Karpas-422 (cell line): ENCODE results near the gene SGMS1. TPM values are rescaled to one million over a fixed set of nuclear protein-coding genes. Genes with fewer than 3 reads are reported as not detected.

ENCODE experiments used
- DNase-seq: peaks from one replicate; pipeline ENCODE4 v3.0.0-alpha.2; 2015
- H2AFZ ChIP-seq: fragments of 200-600 bp; sonication (generic); 2 replicates; pipeline ENCODE4 v1.6.1; 2014; ENCODE audit warnings: antibody characterized with exemption, low read length, mixed read lengths
- H3K27ac ChIP-seq: fragments of 200-600 bp; sonication (generic); 2 replicates; pipeline ENCODE4 v1.5.1; 2014; ENCODE audit warnings: mild to moderate bottlenecking, low read length, moderate library complexity
- H3K27me3 ChIP-seq: fragments of 200-600 bp; sonication (generic); 2 replicates; pipeline ENCODE4 v1.6.1; 2014; ENCODE audit warnings: low read length, mixed read lengths
- H3K36me3 ChIP-seq: fragments of 200-600 bp; sonication (generic); 2 replicates; pipeline ENCODE4 v1.6.1; 2014; ENCODE audit warnings: low read length, mixed read lengths; ENCODE audit not compliant: insufficient read depth
- H3K4me1 ChIP-seq: fragments of 200-600 bp; sonication (generic); 2 replicates; pipeline ENCODE4 v1.6.1; 2014; ENCODE audit warnings: mild to moderate bottlenecking, low read length, mixed read lengths
- H3K4me2 ChIP-seq: fragments of 200-600 bp; sonication (generic); 2 replicates; pipeline ENCODE4 v1.6.1; 2014; ENCODE audit warnings: low read length, low read depth, mild to moderate bottlenecking; ENCODE audit not compliant: poor library complexity, severe bottlenecking
- H3K4me3 ChIP-seq: fragments of 200-600 bp; sonication (generic); 2 replicates; pipeline ENCODE4 v1.5.1; 2014; ENCODE audit warnings: mild to moderate bottlenecking, antibody characterized with exemption, low read length, mixed read lengths
- H3K79me2 ChIP-seq: fragments of 200-600 bp; sonication (generic); 2 replicates; pipeline ENCODE4 v1.6.1; 2014; ENCODE audit warnings: mild to moderate bottlenecking, low read length, mixed read lengths
- H3K9ac ChIP-seq: fragments of 200-600 bp; sonication (generic); 2 replicates; pipeline ENCODE4 v1.6.0; 2014; ENCODE audit warnings: low read length
- H3K9me2 ChIP-seq: fragments of 200-600 bp; sonication (generic), shearing (Covaris generic); replicated peaks from 2 replicates; pipeline ENCODE4 v1.6.0; 2014; ENCODE audit warnings: mild to moderate bottlenecking, low read length, moderate library complexity; ENCODE audit not compliant: insufficient read depth
- H3K9me3 ChIP-seq: fragments of 300-700, 200-600 bp; sonication (generic); 2 replicates; pipeline ENCODE4 v1.6.1; 2014; ENCODE audit warnings: low read length, mixed read lengths
- H4K20me1 ChIP-seq: fragments of 200-600 bp; sonication (generic); 2 replicates; pipeline ENCODE4 v1.6.1; 2014; ENCODE audit warnings: mild to moderate bottlenecking, antibody characterized with exemption, low read length, low read depth; ENCODE audit not compliant: insufficient read depth
- total RNA-seq: library from RNA; depleted of rRNA; stranded (reverse); fragments of >200 nt; shearing (Covaris generic); gene quantifications from 2 replicates; pipeline ENCODE4 v1.2.3, GENCODE V29; 2014; ENCODE audit warnings: low replicate concordance

The SGMS1 gene
- total RNA-seq, 1 experiment from 2014 or later: 2.9 TPM

DNA sequence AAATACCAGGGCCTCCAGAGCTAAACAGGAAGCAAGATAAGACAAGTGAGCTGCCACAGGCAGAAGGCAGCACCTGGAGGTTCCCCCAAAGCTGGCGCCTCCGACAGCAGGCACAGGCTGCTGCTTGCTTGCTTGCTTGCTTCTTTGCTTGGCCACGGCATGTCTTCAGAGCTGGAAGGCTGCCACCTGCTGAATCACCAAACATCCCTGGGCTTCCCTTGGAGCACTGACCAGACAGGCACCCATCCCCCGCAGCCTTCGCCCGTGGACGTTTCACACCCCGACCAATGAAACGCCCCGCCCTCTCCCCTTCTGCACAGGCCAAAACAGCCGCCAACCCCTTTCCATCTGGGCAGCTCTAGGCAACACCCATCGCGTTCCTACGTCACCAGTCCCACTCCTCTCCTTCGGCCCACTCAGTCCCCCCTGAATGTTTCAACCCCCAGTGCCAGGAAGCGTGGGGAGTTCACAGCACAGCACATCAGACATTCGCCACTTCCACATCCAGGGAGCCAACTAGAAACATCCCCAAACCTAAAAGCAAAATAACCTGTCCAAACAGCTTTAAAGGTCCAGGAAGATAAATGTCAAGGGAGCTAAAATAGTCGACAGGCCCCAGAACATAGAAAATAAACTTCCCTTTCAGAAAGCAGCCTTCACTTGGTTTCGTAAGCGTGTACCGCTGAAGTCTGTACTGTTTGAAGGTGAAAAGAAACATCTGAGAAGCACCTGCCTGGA, 1.6 kb downstream of the SGMS1 start:
- H3K4me1 ChIP-seq: peaks cover 46% of the 10 kb centered on the region
- H3K36me3 ChIP-seq: no peaks in the 10 kb centered on the region
- DNase-seq: peak; percentile 65
- H2AFZ ChIP-seq: no peak overlapping the region
- no peaks in the 10 kb centered on the region for H3K9me3 ChIP-seq
- H3K9ac ChIP-seq: peak overlapping the region; percentile 79
- no peak overlapping the region for H3K27ac ChIP-seq
- H4K20me1 ChIP-seq: peaks cover 39% of the 10 kb centered on the region
- H3K79me2 ChIP-seq: no peaks in the 10 kb centered on the region
- H3K4me2 ChIP-seq: peak overlapping the region; percentile 97
- no peaks in the 10 kb centered on the region for H3K27me3 ChIP-seq
- peak overlapping the region; percentile 80 for H3K4me3 ChIP-seq
- H3K9me2 ChIP-seq: no peaks in the 10 kb centered on the region

DNA sequence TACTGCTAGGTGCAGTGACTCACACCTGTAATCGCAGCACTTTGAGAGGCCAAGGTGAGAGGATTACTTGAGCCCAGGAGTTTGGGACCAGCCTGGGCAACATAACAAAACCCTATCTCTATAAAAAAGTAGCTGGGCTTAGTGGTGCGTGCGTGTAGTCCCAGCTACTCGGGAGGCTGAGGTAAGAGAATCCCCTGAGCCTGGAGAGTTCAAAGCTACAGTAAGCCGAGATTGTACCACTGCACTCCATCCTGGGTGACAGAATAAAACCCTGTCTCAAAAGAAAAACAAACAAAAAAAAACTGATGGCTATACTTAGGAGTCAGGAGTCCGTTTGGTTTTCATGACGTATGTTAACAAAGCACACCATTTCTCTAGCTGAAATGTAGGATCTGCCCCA, 2.9 kb downstream of the SGMS1 start:
- no peak overlapping the region for H3K27ac ChIP-seq
- no peak overlapping the region for H2AFZ ChIP-seq
- no peak overlapping the region for H3K4me2 ChIP-seq
- H3K4me1 ChIP-seq: peaks cover 43% of the 10 kb centered on the region
- no peaks in the 10 kb centered on the region for H3K9me2 ChIP-seq
- no peak overlapping the region for H3K9ac ChIP-seq
- no peaks in the 10 kb centered on the region for H3K27me3 ChIP-seq
- H3K36me3 ChIP-seq: no peaks in the 10 kb centered on the region
- no peak overlapping the region for H3K4me3 ChIP-seq
- peaks cover 39% of the 10 kb centered on the region for H4K20me1 ChIP-seq
- no peaks in the 10 kb centered on the region for H3K79me2 ChIP-seq
- H3K9me3 ChIP-seq: no peaks in the 10 kb centered on the region
- no peak for DNase-seq

- Histone ChIP-seq H3K36me3 (no peaks in the 10 kb centered on the region), H3K27me3 (no peaks in the 10 kb centered on the region), H3K9me3 (no peaks in the 10 kb centered on the region), H3K79me2 (no peaks in the 10 kb centered on the region), H2AFZ (no peak overlapping the region), H3K9me2 (no peaks in the 10 kb centered on the region), H3K27ac (no peak overlapping the region), H3K9ac (no peak overlapping the region), H3K4me3 (no peak overlapping the region), H3K4me2 (no peak overlapping the region), H3K4me1 (peaks cover 37% of the 10 kb centered on the region), H4K20me1 (peaks cover 44% of the 10 kb centered on the region)
- DNase-seq: no peak
These were observed 3.9 kb downstream of the SGMS1 start for GRCh38 chr10:50619882-50620281.

- Histone ChIP-seq H4K20me1 (peaks cover 51% of the 10 kb centered on the region), H3K9me2 (no peaks in the 10 kb centered on the region), H2AFZ (no peak overlapping the region), H3K9me3 (no peaks in the 10 kb centered on the region), H3K36me3 (no peaks in the 10 kb centered on the region), H3K9ac (no peak overlapping the region), H3K4me2 (no peak overlapping the region), H3K4me1 (peaks cover 35% of the 10 kb centered on the region), H3K4me3 (no peak overlapping the region), H3K27me3 (no peaks in the 10 kb centered on the region), H3K27ac (no peak overlapping the region), H3K79me2 (no peaks in the 10 kb centered on the region)
- no peak for DNase-seq
These were observed 4.6 kb downstream of the SGMS1 start for GRCh38 chr10:50619166-50619565.

DNA sequence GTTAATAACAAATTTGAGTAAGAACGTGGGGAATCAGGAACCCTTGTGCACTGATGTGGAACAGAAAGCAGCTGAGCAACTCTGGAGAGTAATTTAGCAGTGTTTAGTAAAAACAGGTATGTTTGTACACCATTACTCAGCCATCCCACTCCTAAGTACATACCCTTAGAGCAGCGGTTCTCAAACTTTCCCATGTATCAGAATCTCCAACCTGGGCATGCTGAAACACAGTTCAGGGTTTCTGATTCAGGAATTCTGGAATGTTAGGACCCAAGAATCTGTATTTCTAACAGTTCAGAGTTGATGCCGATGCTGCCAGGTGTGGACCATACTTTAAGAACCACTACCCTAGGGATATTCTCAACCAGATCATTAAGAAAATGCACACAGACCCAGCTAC, 5.1 kb downstream of the SGMS1 start:
- Histone ChIP-seq H2AFZ (no peak overlapping the region), H3K36me3 (no peaks in the 10 kb centered on the region), H3K27me3 (no peaks in the 10 kb centered on the region), H3K9ac (no peak overlapping the region), H4K20me1 (peaks cover 55% of the 10 kb centered on the region), H3K4me1 (peaks cover 33% of the 10 kb centered on the region), H3K4me2 (no peak overlapping the region), H3K79me2 (no peaks in the 10 kb centered on the region), H3K9me2 (no peaks in the 10 kb centered on the region), H3K27ac (no peak overlapping the region), H3K4me3 (no peak overlapping the region), H3K9me3 (no peaks in the 10 kb centered on the region)
- no peak for DNase-seq

DNA sequence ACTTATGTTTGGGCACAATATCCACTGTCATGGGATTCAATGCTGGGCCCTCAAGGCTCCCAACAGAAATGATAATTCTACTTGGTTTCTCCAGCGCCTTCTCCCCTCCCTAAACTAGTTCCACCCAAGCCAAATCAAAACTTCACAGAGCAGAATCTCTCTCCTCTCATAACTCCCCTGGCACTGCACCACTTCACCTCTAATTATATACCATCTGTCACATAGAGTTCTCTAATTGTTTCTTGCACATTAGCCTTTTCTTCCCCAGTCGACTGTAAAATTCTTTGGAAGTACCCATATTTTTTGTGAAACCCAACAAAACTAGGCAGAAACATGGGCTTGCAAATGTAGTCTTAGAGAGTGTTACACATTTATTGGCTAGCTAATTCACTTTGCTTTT, 8.1 kb downstream of the SGMS1 start:
- Histone ChIP-seq H4K20me1 (peaks cover 54% of the 10 kb centered on the region), H3K4me1 (peaks cover 12% of the 10 kb centered on the region)

GRCh38 chr10:50614444-50615137, 9.2 kb downstream of the SGMS1 start:
- no peaks in the 10 kb centered on the region for H3K79me2 ChIP-seq
- no peaks in the 10 kb centered on the region for H3K36me3 ChIP-seq
- peaks cover 12% of the 10 kb centered on the region for H3K4me1 ChIP-seq
- DNase-seq: peak; percentile 71
- H3K9ac ChIP-seq: no peak overlapping the region
- H3K4me2 ChIP-seq: no peak overlapping the region
- H4K20me1 ChIP-seq: peaks cover 52% of the 10 kb centered on the region
- no peaks in the 10 kb centered on the region for H3K9me2 ChIP-seq
- no peak overlapping the region for H3K4me3 ChIP-seq
- no peaks in the 10 kb centered on the region for H3K27me3 ChIP-seq
- H3K27ac ChIP-seq: no peak overlapping the region
- H3K9me3 ChIP-seq: no peaks in the 10 kb centered on the region
- H2AFZ ChIP-seq: no peak overlapping the region

More for the DNA sequence above, 8.1 kb downstream of the SGMS1 start:
- Histone ChIP-seq H3K27me3 (no peaks in the 10 kb centered on the region), H3K9me3 (no peaks in the 10 kb centered on the region), H3K9ac (no peak overlapping the region), H3K9me2 (no peaks in the 10 kb centered on the region), H3K36me3 (no peaks in the 10 kb centered on the region), H2AFZ (no peak overlapping the region), H3K4me3 (no peak overlapping the region), H3K4me2 (no peak overlapping the region), H3K27ac (no peak overlapping the region), H3K79me2 (no peaks in the 10 kb centered on the region)
- no peak for DNase-seq

DNA sequence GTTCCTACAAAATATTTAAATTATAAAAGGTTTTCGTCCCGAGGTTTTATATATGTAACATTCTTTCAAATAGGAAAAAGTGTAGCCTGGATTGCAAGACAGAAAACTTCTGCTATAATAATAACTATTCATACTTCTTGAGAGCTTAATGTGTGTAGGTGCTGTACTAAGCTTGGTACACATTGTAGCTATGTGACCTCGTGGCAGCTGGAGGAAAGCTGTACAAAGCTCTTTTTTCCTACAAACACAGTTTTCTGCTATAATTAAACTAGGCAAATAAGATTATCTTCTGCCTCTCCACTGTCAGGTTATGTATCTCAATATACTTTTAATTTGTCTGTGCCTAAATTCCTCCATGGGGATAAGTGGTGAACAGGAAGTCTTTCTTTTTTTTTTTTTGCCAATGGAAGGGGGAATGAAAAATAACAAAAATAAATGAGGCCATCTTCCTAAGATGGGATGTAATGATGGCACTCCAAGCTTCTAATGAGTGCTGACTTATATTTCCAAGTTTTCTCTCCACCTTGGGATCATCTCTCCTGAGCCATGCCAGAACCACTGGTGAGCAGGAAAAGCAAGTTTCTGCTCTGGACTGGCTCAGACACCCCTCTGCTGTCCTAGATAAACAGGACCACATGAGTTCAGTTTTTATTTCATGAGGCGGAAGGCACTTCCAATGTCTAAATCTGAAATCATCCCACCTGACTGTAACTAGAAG, 9.9 kb downstream of the SGMS1 start:
- H3K9me2 ChIP-seq: no peaks in the 10 kb centered on the region
- peaks cover 46% of the 10 kb centered on the region for H4K20me1 ChIP-seq
- no peaks in the 10 kb centered on the region for H3K79me2 ChIP-seq
- H3K36me3 ChIP-seq: no peaks in the 10 kb centered on the region
- DNase-seq: no peak
- peaks cover 8% of the 10 kb centered on the region for H3K4me1 ChIP-seq
- H3K4me2 ChIP-seq: no peak overlapping the region
- H2AFZ ChIP-seq: no peak overlapping the region
- H3K27ac ChIP-seq: no peak overlapping the region
- H3K27me3 ChIP-seq: no peaks in the 10 kb centered on the region
- H3K9ac ChIP-seq: no peak overlapping the region
- no peak overlapping the region for H3K4me3 ChIP-seq
- no peaks in the 10 kb centered on the region for H3K9me3 ChIP-seq
